SK-N-SH (cell line): ENCODE measurements around the gene PHKB. TPM values are rescaled to one million over a fixed set of nuclear protein-coding genes. Genes with fewer than 3 reads are reported as not detected.

ENCODE experiments used
- CTCF ChIA-PET: fragments of 300-600, 350-600 bp; formaldehyde crosslinking; extraction: SDS; loops from one replicate; lab custom pipeline; 2021; lab: Yijun Ruan, JAX
- POLR2A ChIA-PET: fragments of 350-600 bp; sonication (Branson Sonifier 250); formaldehyde crosslinking; extraction: SDS; loops from one replicate; lab custom pipeline; 2020; ENCODE audit warnings: antibody characterized with exemption, inconsistent platforms; lab: Yijun Ruan, JAX
- DNase-seq: peaks from one replicate; pipeline ENCODE4 v3.0.0; 2012
- H2AFZ ChIP-seq: fragments of 200-600 bp; sonication (generic); 2 replicates; pipeline ENCODE4 v1.8.1; 2016; ENCODE audit warnings: antibody characterized with exemption, mild to moderate bottlenecking, low read depth
- H3F3A ChIP-seq: fragments of 200-600 bp; sonication (generic); replicated peaks from 2 replicates; pipeline ENCODE3; 2016; ENCODE audit warnings: antibody characterized with exemption, mild to moderate bottlenecking; ENCODE audit not compliant: insufficient read depth
- H3K27ac ChIP-seq, 2 experiments: fragments of 200-500 bp in 1 of 2; fragments of 200-600 bp in 1 of 2; sonication (Bioruptor generic) in 1 of 2; sonication (generic), shearing (Covaris generic) in 1 of 2; 2 replicates each; pipeline versions ENCODE4 v1.5.1 to v1.6.1; 2014 to 2016; ENCODE audit warnings: low read depth in 2 of 2, inconsistent platforms in 1 of 2, low read length in 1 of 2, mild to moderate bottlenecking in 1 of 2, mixed read lengths in 1 of 2
- H3K27me3 ChIP-seq: fragments of 200-600 bp; sonication (generic), shearing (Covaris generic); 2 replicates; pipeline ENCODE4 v1.6.1; 2016; ENCODE audit warnings: mixed run types; ENCODE audit not compliant: insufficient read depth
- H3K36me3 ChIP-seq, 2 experiments: fragments of 200-500 bp in 1 of 2; fragments of 200-600 bp in 1 of 2; sonication (Bioruptor generic) in 1 of 2; sonication (generic) in 1 of 2; replicated peaks in 1 of 2; 2 replicates each; pipeline versions ENCODE3 to v1.5.1; 2014 to 2016; ENCODE audit warnings: low read length in 1 of 2, mild to moderate bottlenecking in 1 of 2; ENCODE audit not compliant: insufficient read depth in 2 of 2, control insufficient read depth in 1 of 2
- H3K4me1 ChIP-seq, 2 experiments: fragments of 200-500 bp in 1 of 2; fragments of 200-600 bp in 1 of 2; sonication (Bioruptor generic) in 1 of 2; sonication (generic), shearing (Covaris generic) in 1 of 2; 2 replicates each; pipeline versions ENCODE4 v1.5.1 to v1.6.1; 2014 to 2016; ENCODE audit warnings: low read depth in 1 of 2, low read length in 1 of 2, mixed run types in 1 of 2; ENCODE audit not compliant: insufficient read depth in 2 of 2, control insufficient read depth in 1 of 2
- H3K4me2 ChIP-seq: fragments of 200-600 bp; sonication (generic), shearing (Covaris generic); 2 replicates; pipeline ENCODE4 v1.6.1; 2017; ENCODE audit warnings: mixed run types
- H3K4me3 ChIP-seq, 2 experiments: fragments of 200-500 bp in 1 of 2; fragments of 200-600 bp in 1 of 2; sonication (Bioruptor generic) in 1 of 2; sonication (generic), shearing (Covaris generic) in 1 of 2; 2 replicates each; pipeline versions ENCODE4 v1.5.1 to v1.8.1; 2014 to 2016; ENCODE audit warnings: low read depth in 2 of 2, inconsistent platforms in 1 of 2, low read length in 1 of 2, mild to moderate bottlenecking in 1 of 2, mixed read lengths in 1 of 2, moderate library complexity in 1 of 2
- H3K79me2 ChIP-seq: fragments of 200-600 bp; sonication (generic); 2 replicates; pipeline ENCODE4 v1.8.1; 2017; ENCODE audit warnings: mild to moderate bottlenecking; ENCODE audit not compliant: insufficient read depth
- H3K9ac ChIP-seq: fragments of 200-600 bp; sonication (generic); 2 replicates; pipeline ENCODE4 v1.6.1; 2017; ENCODE audit warnings: mixed run types
- H3K9me2 ChIP-seq: fragments of 200-600 bp; sonication (generic); 2 replicates; pipeline ENCODE4 v1.6.1; 2017; ENCODE audit warnings: mixed run types
- H3K9me3 ChIP-seq: fragments of 200-600 bp; sonication (generic); 2 replicates; pipeline ENCODE4 v1.6.1; 2017; ENCODE audit warnings: mixed run types, mild to moderate bottlenecking, moderate library complexity
- H4K20me1 ChIP-seq: fragments of 200-600 bp; sonication (generic); 2 replicates; pipeline ENCODE4 v1.6.1; 2017; ENCODE audit warnings: mild to moderate bottlenecking, mixed run types; ENCODE audit not compliant: insufficient read depth
- EP300 ChIP-seq, 2 experiments: IDR thresholded peaks; 2 replicates each; pipeline versions ENCODE4 v1.4.0 to v1.6.1; 2012; ENCODE audit warnings: borderline replicate concordance in 1 of 2, low read depth in 1 of 2, low read length in 1 of 2
- EZH2phosphoT487 ChIP-seq: fragments of 200-600 bp; sonication (generic); IDR thresholded peaks from 2 replicates; pipeline ENCODE4 v1.6.1; 2017; ENCODE audit warnings: low read depth, mixed run types, mild to moderate bottlenecking, antibody characterized with exemption, moderate library complexity, borderline replicate concordance
- FOSL2 ChIP-seq: IDR thresholded peaks from 2 replicates; pipeline ENCODE4 v1.4.0; 2012; ENCODE audit warnings: low read depth, mild to moderate bottlenecking, moderate library complexity, borderline replicate concordance
- FOXJ3 ChIP-seq: sonication (generic); formaldehyde crosslinking; IDR thresholded peaks from 2 replicates; pipeline ENCODE4 v1.5.1; 2020; ENCODE audit warnings: mild to moderate bottlenecking, missing genetic modification reagents
- FOXM1 ChIP-seq: IDR thresholded peaks from 2 replicates; pipeline ENCODE4 v1.4.0; 2012; ENCODE audit warnings: low read depth, mild to moderate bottlenecking
- GATA2 ChIP-seq: sonication (generic); formaldehyde crosslinking; IDR thresholded peaks from 2 replicates; pipeline ENCODE4 v1.5.0; 2020; ENCODE audit warnings: mild to moderate bottlenecking, missing genetic modification reagents
- MEF2A ChIP-seq: IDR thresholded peaks from 2 replicates; pipeline ENCODE4 v1.4.0; 2012; ENCODE audit warnings: low read depth, borderline replicate concordance
- MXI1 ChIP-seq: IDR thresholded peaks from 2 replicates; pipeline ENCODE4 v1.6.1; 2012; ENCODE audit warnings: mild to moderate bottlenecking, low read depth, low read length, improper control_type of control experiment
- POLR2AphosphoS5 ChIP-seq: IDR thresholded peaks from 2 replicates; pipeline ENCODE4 v1.6.1; 2012; ENCODE audit warnings: low read depth, low read length
- SIN3A ChIP-seq: IDR thresholded peaks from 2 replicates; pipeline ENCODE4 v1.6.1; 2012; ENCODE audit warnings: low read depth, mild to moderate bottlenecking, low read length, moderate library complexity, borderline replicate concordance
- TEAD4 ChIP-seq: IDR thresholded peaks from 2 replicates; pipeline ENCODE4 v1.4.0; 2012; ENCODE audit warnings: mild to moderate bottlenecking, borderline replicate concordance; ENCODE audit not compliant: insufficient read depth
- YY1 ChIP-seq: IDR thresholded peaks from 2 replicates; pipeline ENCODE4 v1.4.0; 2012; ENCODE audit warnings: low read depth, mild to moderate bottlenecking
- WGBS: methylation state at CpG from one replicate; pipeline ENCODE4 v1.1.6; 2017; ENCODE audit warnings: low lambda C conversion rate; 5-methylcytosine and 5-hydroxymethylcytosine counted together
- polyA plus RNA-seq, 3 experiments: library from polyadenylated mRNA; depleted of rRNA; stranded (reverse); fragments of >200 nt; gene quantifications; 2 replicates each; pipeline ENCODE4 v1.2.3, GENCODE V29; 2012
- TF ChIP-seq, protein P1 (sequence below): IDR thresholded peaks from 2 replicates; pipeline ENCODE4 v1.4.0; 2012; ENCODE audit warnings: low read depth, borderline replicate concordance
- TF ChIP-seq, protein P2 (sequence below): IDR thresholded peaks from 2 replicates; pipeline ENCODE4 v1.4.0; 2012; ENCODE audit warnings: low read depth
- TF ChIP-seq, protein P3 (sequence below): fragments of 200-600 bp; sonication (generic); IDR thresholded peaks from 2 replicates; pipeline ENCODE4 v1.6.1; 2017; ENCODE audit warnings: antibody characterized with exemption, mild to moderate bottlenecking, moderate library complexity
- TF ChIP-seq, protein P4 (sequence below): fragments of 150-350 bp; IDR thresholded peaks from 2 replicates; pipeline ENCODE4 v1.6.1; 2017; ENCODE audit warnings: antibody characterized with exemption, low read length, low read depth, borderline replicate concordance
- TF ChIP-seq, protein P5 (sequence below): IDR thresholded peaks from 2 replicates; pipeline ENCODE4 v1.4.0; 2012; ENCODE audit warnings: low read depth, borderline replicate concordance

PHKB gene
- polyA plus RNA-seq, 1 of the 3 experiments (the other 2 are of a cell fraction) = 20.8 TPM

DNA sequence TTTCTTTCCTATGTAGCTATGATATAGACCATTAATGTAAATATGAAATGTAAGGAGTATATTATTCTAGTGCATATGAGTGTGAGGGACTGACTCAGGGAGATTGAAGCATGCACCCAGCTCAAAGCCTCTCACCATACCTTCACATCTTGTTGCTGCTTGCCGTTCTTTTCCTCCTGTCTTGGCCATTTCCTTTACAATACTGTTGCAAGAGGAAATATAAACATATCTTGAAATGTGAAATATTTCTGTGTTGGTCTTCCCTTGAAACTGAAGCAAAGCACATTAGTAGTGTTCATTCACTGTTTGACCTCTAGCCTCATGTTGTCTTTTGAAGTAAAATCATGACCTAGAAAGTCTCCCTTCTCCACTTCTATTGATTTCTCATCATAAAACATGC, 46.6 kb downstream of the PHKB start:
- WGBS = 96% methylated on average over 1 of the region's 1 CpG
- Histone ChIP-seq H3K4me1 (no peaks in the 10 kb centered on the region; a peak in 1 of 4 replicates), H3K4me3 (no peak overlapping the region), H4K20me1 (no peaks in the 10 kb centered on the region), H3K4me2 (no peak overlapping the region), H3F3A (no peaks in the 10 kb centered on the region), H3K9me2 (no peaks in the 10 kb centered on the region), H3K9me3 (no peaks in the 10 kb centered on the region), H2AFZ (no peak overlapping the region), H3K27ac (0 out of 4 replicates have a peak overlapping the region, but pooled peaks of 1 of the 2 experiments have one; percentile 25), H3K9ac (no peak overlapping the region), H3K27me3 (no peaks in the 10 kb centered on the region), H3K36me3 (peaks cover 32 to 33% of the 10 kb centered on the region in 2 experiments), H3K79me2 (no peaks in the 10 kb centered on the region)
- no peak for DNase-seq
- ChIA-PET CTCF (no interaction called here), POLR2A (no interaction called here)
- TF ChIP-seq, protein P1, sequence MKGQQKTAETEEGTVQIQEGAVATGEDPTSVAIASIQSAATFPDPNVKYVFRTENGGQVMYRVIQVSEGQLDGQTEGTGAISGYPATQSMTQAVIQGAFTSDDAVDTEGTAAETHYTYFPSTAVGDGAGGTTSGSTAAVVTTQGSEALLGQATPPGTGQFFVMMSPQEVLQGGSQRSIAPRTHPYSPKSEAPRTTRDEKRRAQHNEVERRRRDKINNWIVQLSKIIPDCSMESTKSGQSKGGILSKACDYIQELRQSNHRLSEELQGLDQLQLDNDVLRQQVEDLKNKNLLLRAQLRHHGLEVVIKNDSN = no peak
- TF ChIP-seq, protein P2, sequence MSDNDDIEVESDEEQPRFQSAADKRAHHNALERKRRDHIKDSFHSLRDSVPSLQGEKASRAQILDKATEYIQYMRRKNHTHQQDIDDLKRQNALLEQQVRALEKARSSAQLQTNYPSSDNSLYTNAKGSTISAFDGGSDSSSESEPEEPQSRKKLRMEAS = no peak
- TF ChIP-seq EZH2phosphoT487 = no peak
- no peak for TF ChIP-seq FOXM1
- TF ChIP-seq GATA2 = no peak
- no peak for TF ChIP-seq POLR2AphosphoS5
- TF ChIP-seq SIN3A = no peak
- TF ChIP-seq EP300 (IDR thresholded peaks at IDR 0.05; ENCODE audit: borderline replicate concordance in 1 of 2, low read depth in 1 of 2, low read length in 1 of 2) = no peak
- no peak for TF ChIP-seq MEF2A
- TF ChIP-seq FOSL2 = no peak
- TF ChIP-seq YY1 = no peak
- TF ChIP-seq MXI1 = no peak
- TF ChIP-seq FOXJ3 (CRISPR knock-in tag) = no peak
- TF ChIP-seq, protein P3, sequence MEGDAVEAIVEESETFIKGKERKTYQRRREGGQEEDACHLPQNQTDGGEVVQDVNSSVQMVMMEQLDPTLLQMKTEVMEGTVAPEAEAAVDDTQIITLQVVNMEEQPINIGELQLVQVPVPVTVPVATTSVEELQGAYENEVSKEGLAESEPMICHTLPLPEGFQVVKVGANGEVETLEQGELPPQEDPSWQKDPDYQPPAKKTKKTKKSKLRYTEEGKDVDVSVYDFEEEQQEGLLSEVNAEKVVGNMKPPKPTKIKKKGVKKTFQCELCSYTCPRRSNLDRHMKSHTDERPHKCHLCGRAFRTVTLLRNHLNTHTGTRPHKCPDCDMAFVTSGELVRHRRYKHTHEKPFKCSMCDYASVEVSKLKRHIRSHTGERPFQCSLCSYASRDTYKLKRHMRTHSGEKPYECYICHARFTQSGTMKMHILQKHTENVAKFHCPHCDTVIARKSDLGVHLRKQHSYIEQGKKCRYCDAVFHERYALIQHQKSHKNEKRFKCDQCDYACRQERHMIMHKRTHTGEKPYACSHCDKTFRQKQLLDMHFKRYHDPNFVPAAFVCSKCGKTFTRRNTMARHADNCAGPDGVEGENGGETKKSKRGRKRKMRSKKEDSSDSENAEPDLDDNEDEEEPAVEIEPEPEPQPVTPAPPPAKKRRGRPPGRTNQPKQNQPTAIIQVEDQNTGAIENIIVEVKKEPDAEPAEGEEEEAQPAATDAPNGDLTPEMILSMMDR = no peak
- TF ChIP-seq, protein P4, sequence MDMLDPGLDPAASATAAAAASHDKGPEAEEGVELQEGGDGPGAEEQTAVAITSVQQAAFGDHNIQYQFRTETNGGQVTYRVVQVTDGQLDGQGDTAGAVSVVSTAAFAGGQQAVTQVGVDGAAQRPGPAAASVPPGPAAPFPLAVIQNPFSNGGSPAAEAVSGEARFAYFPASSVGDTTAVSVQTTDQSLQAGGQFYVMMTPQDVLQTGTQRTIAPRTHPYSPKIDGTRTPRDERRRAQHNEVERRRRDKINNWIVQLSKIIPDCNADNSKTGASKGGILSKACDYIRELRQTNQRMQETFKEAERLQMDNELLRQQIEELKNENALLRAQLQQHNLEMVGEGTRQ = no peak
- TF ChIP-seq, protein P5, sequence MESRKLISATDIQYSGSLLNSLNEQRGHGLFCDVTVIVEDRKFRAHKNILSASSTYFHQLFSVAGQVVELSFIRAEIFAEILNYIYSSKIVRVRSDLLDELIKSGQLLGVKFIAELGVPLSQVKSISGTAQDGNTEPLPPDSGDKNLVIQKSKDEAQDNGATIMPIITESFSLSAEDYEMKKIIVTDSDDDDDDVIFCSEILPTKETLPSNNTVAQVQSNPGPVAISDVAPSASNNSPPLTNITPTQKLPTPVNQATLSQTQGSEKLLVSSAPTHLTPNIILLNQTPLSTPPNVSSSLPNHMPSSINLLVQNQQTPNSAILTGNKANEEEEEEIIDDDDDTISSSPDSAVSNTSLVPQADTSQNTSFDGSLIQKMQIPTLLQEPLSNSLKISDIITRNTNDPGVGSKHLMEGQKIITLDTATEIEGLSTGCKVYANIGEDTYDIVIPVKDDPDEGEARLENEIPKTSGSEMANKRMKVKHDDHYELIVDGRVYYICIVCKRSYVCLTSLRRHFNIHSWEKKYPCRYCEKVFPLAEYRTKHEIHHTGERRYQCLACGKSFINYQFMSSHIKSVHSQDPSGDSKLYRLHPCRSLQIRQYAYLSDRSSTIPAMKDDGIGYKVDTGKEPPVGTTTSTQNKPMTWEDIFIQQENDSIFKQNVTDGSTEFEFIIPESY = no peak
- TF ChIP-seq TEAD4 = no peak
